ENCODE measurements around the gene WDR27.

Gene WDR27

DNA sequence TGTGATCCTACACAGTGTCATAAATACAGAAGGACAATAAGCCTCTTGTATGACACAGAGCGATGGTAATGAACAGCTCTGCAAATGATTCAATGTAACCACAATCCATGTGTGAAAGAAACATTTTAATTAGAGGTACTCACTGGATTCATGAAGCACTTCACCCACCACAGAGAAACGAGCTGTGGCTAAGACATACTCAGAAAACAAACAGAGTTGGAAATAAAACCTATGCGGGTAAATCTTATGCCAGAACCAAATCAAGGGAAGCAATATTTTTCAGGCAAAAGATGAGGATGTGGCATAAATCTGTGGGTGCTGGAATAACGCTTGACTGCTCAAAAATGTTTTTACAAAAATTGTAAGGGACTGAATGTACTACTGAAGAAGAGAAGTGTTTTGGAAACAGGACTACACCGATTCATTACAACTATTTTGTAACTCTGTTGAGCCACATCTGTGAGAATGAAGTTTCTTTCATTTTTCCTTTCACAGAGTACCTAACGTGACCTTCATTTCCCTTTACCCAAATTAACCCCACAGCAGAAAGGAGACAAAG is 112.1 kb downstream of the WDR27 start:
- peak; percentile 67 for DNase-seq

DNA sequence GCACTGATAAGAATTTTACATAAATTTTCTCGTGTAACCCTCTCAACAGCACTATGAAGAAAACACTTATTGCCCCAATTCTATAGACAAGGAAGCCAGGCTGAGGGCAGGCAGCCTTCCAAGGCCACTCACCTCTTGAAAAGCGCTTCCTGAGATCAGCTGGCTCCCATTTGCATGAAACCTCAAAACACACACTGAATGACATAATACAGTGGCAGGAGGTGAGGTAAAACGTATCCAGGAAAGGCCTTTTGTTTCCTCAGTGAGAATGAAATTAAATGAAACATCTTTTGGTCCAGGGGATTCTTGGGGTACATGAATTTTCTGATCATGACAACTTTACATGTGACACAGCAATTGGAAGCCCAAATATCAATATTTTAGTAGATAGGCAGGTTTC is 112.5 kb downstream of the WDR27 start:
- DNase-seq, result peak; percentile 31

DNA sequence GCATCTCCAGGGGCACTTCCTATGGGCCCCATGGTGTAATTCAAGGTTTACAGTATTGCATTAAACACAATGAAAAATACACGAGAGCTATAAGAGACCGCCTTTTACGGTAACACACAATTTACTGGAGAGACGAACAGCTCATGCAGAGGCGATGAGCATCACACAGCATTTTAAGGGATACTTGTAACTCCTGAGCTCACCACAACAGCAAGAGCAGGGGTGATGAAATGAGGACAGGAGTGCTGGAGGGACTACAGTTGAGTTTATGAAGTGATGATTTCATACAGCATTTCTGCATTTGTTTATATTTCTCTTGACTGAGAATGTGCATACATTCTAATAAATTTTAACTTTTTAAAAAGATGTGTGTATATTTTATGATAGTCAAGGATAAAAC is 113.9 kb downstream of the WDR27 start:
- DNase-seq, result no peak

- DNase-seq, result no peak
Observed at GRCh38 chr6:169583886-169584541, 117.8 kb downstream of the WDR27 start.

DNA sequence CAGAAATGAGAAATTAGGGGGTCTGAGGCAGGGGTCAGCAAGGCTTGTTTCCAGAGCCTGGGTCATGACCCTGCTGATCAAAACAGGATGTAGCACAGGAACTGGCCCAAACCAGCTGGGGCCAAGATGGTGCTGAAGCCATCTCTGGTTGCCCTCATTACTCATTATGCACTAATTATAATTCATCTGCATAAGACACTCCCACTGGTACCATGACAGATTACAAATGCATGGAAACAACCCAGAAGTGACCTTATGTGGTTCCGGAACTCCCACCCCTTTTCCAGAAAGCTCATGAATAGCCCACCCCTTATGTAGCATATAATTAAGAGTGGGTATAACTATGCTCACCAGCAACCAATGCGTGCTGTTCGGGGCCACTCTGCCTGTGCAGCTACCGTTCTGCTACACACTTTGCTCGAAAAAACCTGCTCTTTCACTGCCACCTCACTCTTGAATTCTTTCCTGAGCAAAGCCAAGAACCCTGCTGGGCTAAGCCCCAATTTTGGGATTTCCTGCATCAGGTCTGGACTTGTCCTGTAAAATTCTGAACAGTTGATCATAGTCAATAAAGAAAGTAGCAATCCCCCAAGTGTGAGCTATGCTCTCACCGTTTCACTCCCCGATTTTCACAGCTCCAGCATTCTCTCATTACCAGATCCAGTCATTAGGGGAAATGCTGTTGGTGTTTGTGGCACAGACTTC is 122.3 kb downstream of the WDR27 start:
- DNase-seq, result no peak

- DNase-seq, result no peak
Observed at GRCh38 chr6:169577974-169578373, 123.9 kb downstream of the WDR27 start.

DNA sequence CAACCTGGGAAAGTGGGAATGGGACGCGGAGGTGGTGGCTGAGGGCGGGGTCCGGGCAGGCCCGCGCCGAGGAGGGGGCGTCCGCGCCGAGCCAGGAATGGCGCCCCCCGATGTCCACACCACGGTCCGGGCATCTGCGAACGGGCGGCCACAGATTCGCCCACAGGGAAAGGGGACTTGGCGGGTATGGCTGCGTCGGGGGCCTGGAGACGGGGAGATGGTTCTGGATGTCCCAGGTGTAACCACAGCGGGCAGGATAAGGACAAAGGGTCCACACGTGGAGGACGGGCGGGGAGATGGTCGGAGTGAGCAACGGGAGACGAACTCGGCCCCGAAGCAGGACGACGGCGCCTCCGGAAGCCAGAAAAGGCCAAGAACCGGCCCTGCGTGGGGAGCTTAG is 124.6 kb downstream of the WDR27 start:
- no peak for DNase-seq

GRCh38 chr6:169575821-169576220 is 126.0 kb downstream of the WDR27 start:
- no peak for DNase-seq

- DNase-seq, result no peak
Observed at GRCh38 chr6:169575365-169575764, 126.5 kb downstream of the WDR27 start.

DNA sequence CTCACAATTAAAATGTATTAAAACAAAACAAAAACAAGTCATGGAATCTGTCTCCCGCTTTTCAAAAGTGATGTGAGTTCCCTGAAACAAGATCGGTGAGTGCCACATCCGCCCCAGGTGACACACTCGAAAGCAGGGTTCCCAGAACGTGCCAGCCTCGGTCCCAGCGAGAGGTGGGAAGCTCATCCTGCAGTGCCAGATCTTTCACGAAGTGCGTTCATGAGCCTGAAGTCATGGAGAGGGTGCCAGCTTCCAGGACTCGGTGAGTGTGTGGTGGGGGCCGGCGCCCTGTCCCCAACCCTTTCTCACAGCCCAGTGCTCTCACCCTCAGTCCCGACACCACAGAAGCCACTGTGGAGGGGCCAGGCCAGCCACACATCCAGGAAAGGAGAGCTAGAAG is 127.4 kb downstream of the WDR27 start:
- no peak for DNase-seq

DNA sequence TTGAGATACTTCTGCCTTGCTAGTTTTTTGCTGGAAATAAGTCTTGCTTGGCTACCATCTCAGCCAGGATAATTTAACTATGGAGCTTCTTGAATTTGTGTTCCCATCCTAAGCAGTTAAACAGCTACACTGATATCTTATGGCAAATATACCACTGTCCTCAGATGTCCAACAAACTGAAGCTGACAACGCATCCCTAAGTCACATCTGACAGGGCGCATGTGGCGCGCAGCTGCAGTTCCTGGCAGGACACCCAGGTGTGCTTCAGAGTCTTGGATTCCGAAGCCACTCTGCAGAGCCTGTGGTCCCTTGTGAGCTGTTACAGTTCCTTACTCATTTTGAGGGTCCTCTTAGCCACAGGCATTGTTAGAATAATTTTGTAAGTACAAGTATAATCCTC is 127.9 kb downstream of the WDR27 start:
- DNase-seq, result no peak

DNA sequence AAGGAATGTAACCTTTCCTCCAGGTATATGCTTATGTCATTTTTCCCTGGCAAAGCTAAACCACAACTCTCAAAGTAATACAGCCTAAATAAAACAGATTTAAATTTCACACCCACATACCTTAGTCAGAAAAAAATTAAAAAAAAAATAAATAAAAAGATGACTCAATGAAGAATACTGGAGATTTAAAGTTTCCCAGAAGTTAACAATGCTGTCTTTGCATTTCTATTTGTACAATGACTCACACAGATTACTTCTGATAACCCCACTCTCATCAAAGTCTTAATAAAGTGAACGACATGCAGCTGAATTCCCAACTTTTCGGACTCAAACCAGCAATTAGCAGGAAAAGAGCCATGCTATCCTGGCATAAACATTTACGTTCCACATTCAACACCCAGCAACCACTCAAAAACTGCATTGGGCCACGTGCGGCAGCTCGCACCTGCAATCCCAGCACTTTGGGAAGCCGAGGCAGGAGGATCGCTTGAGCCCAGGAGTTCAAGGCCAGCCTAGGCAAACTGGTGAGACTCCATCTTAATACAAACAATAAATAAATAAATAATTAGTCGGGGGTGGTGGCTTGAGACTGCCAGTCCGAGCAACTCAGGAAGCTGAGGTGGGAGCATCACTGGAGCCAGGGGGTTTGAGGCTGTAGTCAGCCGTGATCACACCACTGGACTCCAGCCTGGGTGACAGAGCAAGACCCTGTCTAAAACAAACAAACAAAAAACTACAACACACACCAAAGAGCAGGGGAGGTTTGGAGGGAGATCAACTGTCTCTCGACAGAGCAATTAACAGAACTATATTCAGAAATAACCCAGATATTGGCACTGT is 130.5 kb downstream of the WDR27 start:
- peak; percentile 85 for DNase-seq

DNA sequence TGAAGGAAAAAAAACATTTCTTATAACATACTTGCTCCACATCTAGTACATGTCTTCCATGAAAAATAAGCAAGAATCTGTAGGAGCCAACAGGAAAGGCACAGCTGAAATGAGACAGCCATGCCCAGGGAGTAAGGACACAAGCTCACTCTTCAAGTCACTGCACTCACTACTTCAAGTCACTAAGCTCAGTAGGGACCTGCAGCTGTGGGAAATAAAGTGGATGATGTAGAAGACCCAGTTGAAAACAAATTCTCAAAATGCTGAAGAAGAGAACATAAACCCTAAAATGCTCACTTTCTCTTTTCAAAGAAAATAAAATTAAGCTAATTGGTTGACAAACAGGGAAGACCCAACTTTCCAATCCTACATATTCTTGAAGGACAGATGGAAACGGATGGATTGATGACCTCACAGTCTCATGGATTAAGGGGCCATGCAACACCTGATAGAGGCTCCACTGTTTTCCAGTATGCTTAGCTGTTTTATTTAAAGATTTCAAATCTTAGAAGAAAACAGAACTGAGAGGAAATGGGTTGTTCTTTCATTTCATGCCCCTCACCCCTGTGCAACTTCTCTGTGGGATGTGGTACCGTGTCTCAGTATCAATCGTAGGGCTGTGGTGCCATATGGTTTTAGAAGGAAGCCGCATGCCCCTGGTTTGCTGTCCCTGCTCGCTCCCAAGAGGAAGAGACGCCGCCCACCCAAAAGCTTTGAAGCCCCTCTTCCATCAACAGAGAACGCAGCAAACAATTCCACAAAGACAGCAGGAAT is 133.3 kb downstream of the WDR27 start:
- DNase-seq, result no peak

GRCh38 chr6:169567819-169568218 is 134.0 kb downstream of the WDR27 start:
- no peak for DNase-seq

- DNase-seq, result no peak
Observed at GRCh38 chr6:169566961-169567750, 134.7 kb downstream of the WDR27 start.

- no peak for DNase-seq
Observed at GRCh38 chr6:169566319-169566718, 135.5 kb downstream of the WDR27 start.

- DNase-seq, result no peak
Observed at GRCh38 chr6:169564453-169565240, 137.2 kb downstream of the WDR27 start.

DNA sequence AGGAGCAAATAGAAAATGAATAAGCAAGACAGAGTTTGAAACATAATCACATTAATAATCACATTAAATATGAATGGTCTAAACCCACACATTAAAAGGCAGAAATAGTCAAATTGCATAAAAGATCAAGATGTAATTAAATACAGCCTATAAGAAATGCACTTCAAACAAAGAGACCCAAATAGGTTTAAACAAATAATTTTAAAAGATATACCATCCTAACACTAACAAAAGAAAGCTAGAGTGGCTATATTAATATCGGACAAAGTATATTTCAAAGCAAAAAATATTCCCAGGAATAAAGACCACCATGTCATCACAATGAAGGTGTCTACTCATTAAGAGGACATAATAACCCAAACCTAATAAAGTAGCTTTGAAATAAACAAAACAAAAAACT is 140.2 kb downstream of the WDR27 start:
- DNase-seq, result no peak

DNA sequence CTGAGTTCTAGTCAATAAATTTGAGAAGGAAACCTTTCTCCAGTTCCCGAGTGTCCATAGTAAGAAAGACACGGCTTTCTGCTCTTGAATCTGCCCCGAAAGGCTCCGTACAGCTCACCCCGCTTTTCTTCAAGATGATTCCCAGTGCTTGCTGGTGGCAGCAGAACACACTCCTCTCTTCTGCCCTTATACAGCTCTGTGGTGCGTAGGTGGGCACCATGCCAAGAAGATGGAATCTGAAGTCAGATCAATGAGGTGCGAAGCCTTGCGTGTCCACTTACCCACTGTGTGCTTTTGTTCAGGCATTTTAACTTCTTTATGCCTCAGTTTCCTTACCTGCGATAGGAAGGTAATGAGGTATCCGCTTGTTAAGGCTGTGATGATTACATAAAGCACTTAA is 142.2 kb downstream of the WDR27 start:
- no peak for DNase-seq

- DNase-seq, result no peak
Observed at GRCh38 chr6:169558774-169559441, 142.9 kb downstream of the WDR27 start.

DNA sequence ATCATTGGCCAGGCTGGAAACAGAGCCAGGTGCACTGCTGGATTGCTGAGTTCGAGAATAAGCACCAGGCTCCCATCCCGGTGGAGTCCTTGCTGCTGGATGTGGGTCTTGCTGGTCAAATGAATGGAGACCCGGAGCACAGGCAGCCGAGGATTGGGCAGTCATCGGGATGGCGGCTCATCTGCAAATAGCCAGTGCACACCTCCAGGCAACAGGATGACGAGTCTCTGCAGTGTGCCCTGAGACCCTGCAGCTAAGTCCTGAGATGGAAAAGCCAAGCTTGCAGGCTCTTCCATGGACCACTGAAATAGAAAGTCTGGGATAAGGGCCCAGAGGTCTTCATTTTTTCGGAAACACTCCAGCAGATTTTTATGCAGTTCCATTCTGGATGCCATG is 143.5 kb downstream of the WDR27 start:
- DNase-seq, result no peak

Measured in kidney glomerular epithelial cell (primary cell).